ENCODE results near the gene ATP5PD.

ATP5PD gene

DNA sequence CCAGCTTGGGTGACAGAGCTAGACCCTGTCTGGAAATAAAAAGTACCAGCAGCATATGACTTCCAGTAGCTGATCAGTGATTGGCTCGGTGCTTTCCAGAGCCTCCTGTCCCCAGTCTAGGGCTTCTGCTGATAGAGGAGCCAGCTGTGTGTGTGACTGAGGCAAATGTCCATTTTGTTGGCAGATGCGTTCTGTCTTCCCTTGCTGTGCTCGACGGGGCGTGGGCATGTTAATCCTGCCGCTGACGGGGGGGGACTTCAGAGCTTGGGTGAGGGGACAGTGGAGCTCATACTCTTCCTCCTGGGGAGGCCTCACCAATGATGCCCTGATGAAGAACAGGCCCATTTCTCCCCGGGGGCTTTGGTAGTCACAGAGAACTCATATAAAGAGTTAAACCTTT lies 14.8 kb upstream of the ATP5PD start:
- POLR2A ChIA-PET, result interaction anchor here (0.5 to 1.3 kb wide), 2 partner anchors 13 to 151 kb away, joined by 4 to 9 read pairs; no protein-coding TSS in a partner anchor
- TF ChIP-seq PRDM1 (tag by site-specific recombination; IDR thresholded peaks at IDR 0.05), result no peak
- TF ChIP-seq ZNF24 (tag by site-specific recombination; IDR thresholded peaks at IDR 0.05), result no peak
- no peak for TF ChIP-seq ZFP3 (tag by site-specific recombination; IDR thresholded peaks at IDR 0.05; ENCODE audit: low read depth)
- no peak for TF ChIP-seq KLF9 (tag by site-specific recombination; IDR thresholded peaks at IDR 0.05; ENCODE audit: low read depth)
- TF ChIP-seq ZNF114 (tag by site-specific recombination; IDR thresholded peaks at IDR 0.05), result no peak
- TF ChIP-seq, protein P1, sequence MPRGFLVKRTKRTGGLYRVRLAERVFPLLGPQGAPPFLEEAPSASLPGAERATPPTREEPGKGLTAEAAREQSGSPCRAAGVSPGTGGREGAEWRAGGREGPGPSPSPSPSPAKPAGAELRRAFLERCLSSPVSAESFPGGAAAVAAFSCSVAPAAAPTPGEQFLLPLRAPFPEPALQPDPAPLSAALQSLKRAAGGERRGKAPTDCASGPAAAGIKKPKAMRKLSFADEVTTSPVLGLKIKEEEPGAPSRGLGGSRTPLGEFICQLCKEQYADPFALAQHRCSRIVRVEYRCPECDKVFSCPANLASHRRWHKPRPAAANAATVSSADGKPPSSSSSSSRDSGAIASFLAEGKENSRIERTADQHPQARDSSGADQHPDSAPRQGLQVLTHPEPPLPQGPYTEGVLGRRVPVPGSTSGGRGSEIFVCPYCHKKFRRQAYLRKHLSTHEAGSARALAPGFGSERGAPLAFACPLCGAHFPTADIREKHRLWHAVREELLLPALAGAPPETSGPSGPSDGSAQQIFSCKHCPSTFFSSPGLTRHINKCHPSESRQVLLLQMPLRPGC (tag by site-specific recombination; IDR thresholded peaks at IDR 0.05), result no peak
- no peak for TF ChIP-seq ZNF248 (tag by site-specific recombination; IDR thresholded peaks at IDR 0.05)
- no peak for TF ChIP-seq SETDB1 (IDR thresholded peaks at IDR 0.05; ENCODE audit: insufficient read length, low read length)
- Histone ChIP-seq H3K36me3 (ENCODE audit: control insufficient read depth in 2 of 2, insufficient read depth in 1 of 2, low read length in 2 of 2) (peaks cover 31 to 72% of the 10 kb centered on the region in 2 experiments), H3K27ac (ENCODE audit: extremely low read depth, low read depth, low read length) (no peak overlapping the region), H3K4me1 (ENCODE audit: control insufficient read depth, insufficient read depth, low read length) (no peaks in the 10 kb centered on the region), H3K4me3 (ENCODE audit: low read depth, low read length) (no peak overlapping the region), H3K9me3 (ENCODE audit: control insufficient read depth, insufficient read depth, low read depth, low read length) (no peaks in the 10 kb centered on the region)
- CTCF ChIA-PET, result interaction anchor here (0.7 to 15.6 kb wide), 6 partner anchors 10 to 351 kb away, joined by 3 to 117 read pairs (median 4); partner anchors contain the start of gene ARMC7

DNA sequence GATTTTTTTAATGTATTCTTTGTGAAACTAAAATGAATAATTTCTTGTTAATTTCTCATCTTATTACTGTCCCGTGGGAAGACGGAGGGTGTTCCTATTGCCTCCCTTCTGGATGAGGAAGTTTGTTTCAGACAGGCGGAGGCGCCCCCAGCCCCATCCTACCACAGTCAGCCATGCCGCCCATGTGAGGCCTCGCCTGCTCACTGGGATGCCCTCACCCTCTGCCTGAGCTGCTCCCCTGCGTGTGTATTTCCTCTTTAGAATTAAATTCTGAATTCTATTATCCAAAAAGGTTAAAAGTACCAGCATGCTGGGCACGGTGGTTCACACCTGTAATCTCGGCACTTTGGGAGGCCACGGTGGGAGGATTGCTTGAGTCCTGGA lies 14.3 kb upstream of the ATP5PD start:
- ChIA-PET CTCF (interaction anchor here (0.6 to 15.6 kb wide), 14 partner anchors 10 to 351 kb away, joined by 3 to 117 read pairs (median 4); partner anchors contain the start of genes ARMC7 and KCTD2), POLR2A (interaction anchor here (0.6 to 1.3 kb wide), 4 partner anchors 12 to 60 kb away, joined by 3 to 5 read pairs (median 4); no protein-coding TSS in a partner anchor)
- no peak overlapping the region for H3K4me3 ChIP-seq (ENCODE audit: low read depth, low read length)
- no peak for TF ChIP-seq ZBTB20 (tag by site-specific recombination; IDR thresholded peaks at IDR 0.05)
- no peaks in the 10 kb centered on the region for H3K9me3 ChIP-seq (ENCODE audit: control insufficient read depth, insufficient read depth, low read depth, low read length)
- H3K4me1 ChIP-seq (ENCODE audit: control insufficient read depth, insufficient read depth, low read length), result no peaks in the 10 kb centered on the region
- peaks cover 37 to 77% of the 10 kb centered on the region in 2 experiments for H3K36me3 ChIP-seq (ENCODE audit: control insufficient read depth in 2 of 2, insufficient read depth in 1 of 2, low read length in 2 of 2)
- no peak overlapping the region for H3K27ac ChIP-seq (ENCODE audit: extremely low read depth, low read depth, low read length)

DNA sequence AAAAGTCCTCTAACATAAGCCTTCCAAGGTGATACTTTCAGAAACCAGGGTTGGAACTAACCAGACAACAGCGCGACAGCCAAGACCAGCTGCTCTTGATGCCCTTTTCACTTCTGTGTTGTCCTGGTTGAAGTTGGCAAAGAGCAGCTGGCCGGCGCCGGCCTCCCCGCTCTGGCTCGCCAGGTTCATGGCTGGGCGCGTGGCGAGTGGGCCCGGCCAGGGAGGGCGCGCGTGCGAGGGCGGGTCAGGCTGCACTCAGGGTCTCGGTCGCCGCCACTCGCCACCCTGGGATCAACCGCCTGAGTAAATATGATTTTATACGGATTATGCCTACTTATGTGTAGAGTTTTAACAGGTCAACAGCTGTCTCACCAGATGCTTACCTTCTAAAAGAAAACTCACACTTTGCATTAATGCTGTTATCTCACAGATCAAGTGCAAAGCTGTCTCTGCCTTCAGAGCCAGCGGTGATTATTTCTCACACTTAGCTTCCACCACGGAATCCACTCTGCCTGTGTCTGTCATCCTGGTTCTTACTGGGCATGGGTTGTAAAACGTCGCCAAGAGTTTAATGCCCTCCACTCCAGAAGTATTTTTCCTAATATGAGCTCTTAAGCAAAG lies 13.8 kb upstream of the ATP5PD start:
- H3K27ac ChIP-seq (ENCODE audit: extremely low read depth, low read depth, low read length), result no peak overlapping the region
- CTCF ChIA-PET, result interaction anchor here (0.6 to 15.6 kb wide), 21 partner anchors 9 to 352 kb away, joined by 3 to 117 read pairs (median 5); partner anchors contain the start of genes ARMC7 and KCTD2
- TF ChIP-seq ZNF239 (tag by site-specific recombination; IDR thresholded peaks at IDR 0.05) (no peak), TCF7L2 (IDR thresholded peaks at IDR 0.05; ENCODE audit: borderline replicate concordance, low read depth, low read length) (no peak), SP7 (tag by site-specific recombination; IDR thresholded peaks at IDR 0.05) (no peak), ZBTB20 (tag by site-specific recombination; IDR thresholded peaks at IDR 0.05) (no peak), ZNF664 (tag by site-specific recombination; IDR thresholded peaks at IDR 0.05) (no peak), SALL2 (tag by site-specific recombination; IDR thresholded peaks at IDR 0.05; ENCODE audit: borderline replicate concordance) (no peak), ZNF624 (tag by site-specific recombination; IDR thresholded peaks at IDR 0.05) (no peak), ZNF311 (tag by site-specific recombination; IDR thresholded peaks at IDR 0.05; ENCODE audit: borderline replicate concordance) (no peak)
- TF ChIP-seq, protein P2, sequence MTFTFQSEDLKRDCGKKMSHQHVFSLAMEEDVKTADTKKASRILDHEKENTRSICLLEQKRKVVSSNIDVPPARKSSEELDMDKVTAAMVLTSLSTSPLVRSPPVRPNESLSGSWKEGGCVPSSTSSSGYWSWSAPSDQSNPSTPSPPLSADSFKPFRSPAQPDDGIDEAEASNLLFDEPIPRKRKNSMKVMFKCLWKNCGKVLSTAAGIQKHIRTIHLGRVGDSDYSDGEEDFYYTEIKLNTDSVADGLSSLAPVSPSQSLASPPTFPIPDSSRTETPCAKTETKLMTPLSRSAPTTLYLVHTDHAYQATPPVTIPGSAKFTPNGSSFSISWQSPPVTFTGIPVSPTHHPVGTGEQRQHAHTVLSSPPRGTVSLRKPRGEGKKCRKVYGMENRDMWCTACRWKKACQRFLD (tag by site-specific recombination; IDR thresholded peaks at IDR 0.05), result no peak
- TF ChIP-seq, protein P3, sequence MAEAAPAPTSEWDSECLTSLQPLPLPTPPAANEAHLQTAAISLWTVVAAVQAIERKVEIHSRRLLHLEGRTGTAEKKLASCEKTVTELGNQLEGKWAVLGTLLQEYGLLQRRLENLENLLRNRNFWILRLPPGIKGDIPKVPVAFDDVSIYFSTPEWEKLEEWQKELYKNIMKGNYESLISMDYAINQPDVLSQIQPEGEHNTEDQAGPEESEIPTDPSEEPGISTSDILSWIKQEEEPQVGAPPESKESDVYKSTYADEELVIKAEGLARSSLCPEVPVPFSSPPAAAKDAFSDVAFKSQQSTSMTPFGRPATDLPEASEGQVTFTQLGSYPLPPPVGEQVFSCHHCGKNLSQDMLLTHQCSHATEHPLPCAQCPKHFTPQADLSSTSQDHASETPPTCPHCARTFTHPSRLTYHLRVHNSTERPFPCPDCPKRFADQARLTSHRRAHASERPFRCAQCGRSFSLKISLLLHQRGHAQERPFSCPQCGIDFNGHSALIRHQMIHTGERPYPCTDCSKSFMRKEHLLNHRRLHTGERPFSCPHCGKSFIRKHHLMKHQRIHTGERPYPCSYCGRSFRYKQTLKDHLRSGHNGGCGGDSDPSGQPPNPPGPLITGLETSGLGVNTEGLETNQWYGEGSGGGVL (tag by site-specific recombination; IDR thresholded peaks at IDR 0.05), result no peak
- TF ChIP-seq, protein P4, sequence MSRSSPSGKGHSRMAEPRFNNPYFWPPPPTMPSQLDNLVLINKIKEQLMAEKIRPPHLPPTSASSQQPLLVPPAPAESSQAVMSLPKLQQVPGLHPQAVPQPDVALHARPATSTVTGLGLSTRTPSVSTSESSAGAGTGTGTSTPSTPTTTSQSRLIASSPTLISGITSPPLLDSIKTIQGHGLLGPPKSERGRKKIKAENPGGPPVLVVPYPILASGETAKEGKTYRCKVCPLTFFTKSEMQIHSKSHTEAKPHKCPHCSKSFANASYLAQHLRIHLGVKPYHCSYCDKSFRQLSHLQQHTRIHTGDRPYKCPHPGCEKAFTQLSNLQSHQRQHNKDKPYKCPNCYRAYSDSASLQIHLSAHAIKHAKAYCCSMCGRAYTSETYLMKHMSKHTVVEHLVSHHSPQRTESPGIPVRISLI (tag by site-specific recombination; IDR thresholded peaks at IDR 0.05), result no peak
- H3K4me3 ChIP-seq (ENCODE audit: low read depth, low read length), result no peak overlapping the region
- POLR2A ChIA-PET, result interaction anchor here (0.5 to 1.5 kb wide), 10 partner anchors 12 to 112 kb away, joined by 3 to 6 read pairs (median 4); partner anchors contain the start of genes ARMC7, ATP5PD and KCTD2
- H3K4me1 ChIP-seq (ENCODE audit: control insufficient read depth, insufficient read depth, low read length), result no peaks in the 10 kb centered on the region
- peaks cover 37 to 81% of the 10 kb centered on the region in 2 experiments for H3K36me3 ChIP-seq (ENCODE audit: control insufficient read depth in 2 of 2, insufficient read depth in 1 of 2, low read length in 2 of 2)
- no peaks in the 10 kb centered on the region for H3K9me3 ChIP-seq (ENCODE audit: control insufficient read depth, insufficient read depth, low read depth, low read length)
